ENCODE data around the gene GALNT10. TPM values are rescaled to one million over a fixed set of nuclear protein-coding genes. Genes with fewer than 3 reads are reported as not detected.

GALNT10 gene
- total and polyA plus RNA-seq, 9 of the 15 experiments (the other 6 are each of a cell fraction or from before 2014, with no cell fraction given): 4.6 to 37.1 (median 13.3) TPM

- Histone ChIP-seq H3K4me1 (replicated peaks in 1 of 2; ENCODE audit: control insufficient read depth in 2 of 2, insufficient read depth in 2 of 2, low read length in 2 of 2) (no peaks in the 10 kb centered on the region), H3K36me3 (ENCODE audit: control insufficient read depth, insufficient read depth, low read length) (no peaks in the 10 kb centered on the region), H3K9me1 (ENCODE audit: control insufficient read depth, insufficient read depth, low read length) (no peaks in the 10 kb centered on the region), H4K20me1 (replicated peaks; ENCODE audit: control insufficient read depth, insufficient read depth, low read length) (no peaks in the 10 kb centered on the region), H3K4me3 (no peak overlapping the region), H3K79me2 (ENCODE audit: control insufficient read depth, insufficient read depth, low read length) (no peaks in the 10 kb centered on the region), H3K4me2 (ENCODE audit: insufficient read depth, low read length) (no peak overlapping the region), H3K9ac (ENCODE audit: insufficient read depth in 1 of 2, low read depth in 2 of 2, low read length in 2 of 2) (no peak overlapping the region), H3K27me3 (ENCODE audit: control insufficient read depth in 2 of 2, insufficient read depth in 2 of 2, low read length in 2 of 2) (no peaks in the 10 kb centered on the region), H3K27ac (ENCODE audit: extremely low read depth, low read depth, low read length) (no peak overlapping the region), H3K9me3 (replicated peaks; ENCODE audit: control insufficient read depth, insufficient read depth, low read depth, low read length) (no peaks in the 10 kb centered on the region), H2AFZ (ENCODE audit: low read depth, low read length) (no peak overlapping the region)
- DNase-seq (ENCODE audit: extremely low read depth in 1 of 4, low spot score in 3 of 4) (no peak), FAIRE-seq (no peak), ATAC-seq (no peak)
- BruUV-seq (replicated peaks): no TSS peak
- ChIA-PET CTCF (ENCODE audit: low intra/inter-chr PET ratio) (interaction anchor here (0.6 kb wide), 1 partner anchor 176 kb away, joined by 3 read pairs; no protein-coding TSS in a partner anchor), POLR2A (no interaction called here)
- WGBS (ENCODE audit: insufficient coverage, low coverage, missing lambda C conversion rate): 69% methylated on average over 4 of the region's 5 CpGs
- in situ Hi-C loops (cut with MboI): no loop called here
- no peak for TF ChIP-seq ZNF717 (CRISPR knock-in tag; IDR thresholded peaks at IDR 0.05)
- TF ChIP-seq ATF2 (CRISPR knock-in tag; IDR thresholded peaks at IDR 0.05): no peak
- no peak for TF ChIP-seq HIVEP1 (CRISPR knock-in tag; IDR thresholded peaks at IDR 0.05)
- no peak for TF ChIP-seq SIN3A (IDR thresholded peaks at IDR 0.05; ENCODE audit: borderline replicate concordance in 2 of 2, control insufficient read depth in 1 of 2, low read depth in 2 of 2, low read length in 2 of 2)
- no peak for TF ChIP-seq NR2C1 (IDR thresholded peaks at IDR 0.05)
- TF ChIP-seq NR2C1 (tag; IDR thresholded peaks at IDR 0.05): no peak
- TF ChIP-seq ZNF354B (CRISPR knock-in tag; IDR thresholded peaks at IDR 0.05): no peak
- TF ChIP-seq BRD4 (IDR thresholded peaks at IDR 0.05): no peak
- no peak for TF ChIP-seq ZNF280A (IDR thresholded peaks at IDR 0.05; ENCODE audit: low read depth, partially characterized antibody)
- TF ChIP-seq ZKSCAN1 (IDR thresholded peaks at IDR 0.05; ENCODE audit: low read depth, low read length): no peak
- TF ChIP-seq KDM2B (CRISPR knock-in tag; IDR thresholded peaks at IDR 0.05): no peak
- no peak for TF ChIP-seq CTBP1 (IDR thresholded peaks at IDR 0.05; ENCODE audit: borderline replicate concordance)
- TF ChIP-seq RBM14 (IDR thresholded peaks at IDR 0.05; ENCODE audit: borderline replicate concordance, insufficient read depth, low read depth, low read length): no peak
- no peak for TF ChIP-seq ZNF174 (CRISPR knock-in tag; IDR thresholded peaks at IDR 0.05)
- no peak for TF ChIP-seq ASH1L (IDR thresholded peaks at IDR 0.05; ENCODE audit: borderline replicate concordance, low read depth, partially characterized antibody)
- TF ChIP-seq DPF2 (IDR thresholded peaks at IDR 0.05): no peak
- no peak for TF ChIP-seq PCBP2 (IDR thresholded peaks at IDR 0.05; ENCODE audit: low read depth, low read length, poor library complexity, severe bottlenecking)
- intact Hi-C loops (cut with micrococcal nuclease): no loop called here
Observed at GRCh38 chr5:154345255-154345952, 154.9 kb downstream of the GALNT10 start.

All from K562 (cell line).